GM12878 (cell line): ENCODE results near the gene SSUH2. TPM values are rescaled to one million over a fixed set of nuclear protein-coding genes. Genes with fewer than 3 reads are reported as not detected.

Experiments
- ATAC-seq: fragments of 200-7000 bp; cut with Tn5 transposase; 3 replicates; pipeline ENCODE4 v1.9.1; 2020; ENCODE audit warnings: mild to moderate bottlenecking, moderate library complexity
- BruUV-seq: library from RNA; stranded (reverse); fragments of 400-500 nt; replicated peaks from 2 replicates; lab custom pipeline; 2021; lab: Mats Ljungman, UMichigan
- CTCF ChIA-PET: fragments of 300-600 bp; sonication (Branson Sonifier 250); formaldehyde crosslinking; extraction: SDS; loops from one replicate; lab custom pipeline; 2021; ENCODE audit warnings: inconsistent platforms; lab: Yijun Ruan, JAX
- POLR2A ChIA-PET: fragments of 350-600 bp; formaldehyde crosslinking; extraction: SDS; loops from one replicate; lab custom pipeline; 2021; ENCODE audit warnings: inconsistent platforms; lab: Charles Lee
- RAD21 ChIA-PET: fragments of 300-600 bp; sonication (Branson Sonifier 250); formaldehyde crosslinking; loops from one replicate; lab custom pipeline; 2023; ENCODE audit warnings: antibody characterized with exemption; ENCODE audit not compliant: unreplicated experiment; lab: Charles Lee
- SMC1A ChIA-PET: fragments of 300-600 bp; sonication (Branson Sonifier 250); formaldehyde crosslinking; loops from one replicate; lab custom pipeline; 2023; ENCODE audit not compliant: unreplicated experiment, uncharacterized antibody; lab: Charles Lee
- DNase-seq: peaks from one replicate; pipeline ENCODE4 v3.0.0-alpha.2; 2011; ENCODE audit warnings: low read depth, low spot score
- FAIRE-seq: peaks from 3 replicates; lab custom pipeline; 2011; peaks lifted over from hg19 to GRCh38; lab: Jason Lieb, UNC
- H2AFZ ChIP-seq: 2 replicates; pipeline ENCODE4 v1.6.0; 2011; ENCODE audit warnings: low read depth, low read length, control low read depth; ENCODE audit not compliant: control insufficient read depth
- H3K27ac ChIP-seq: 2 replicates; pipeline ENCODE4 v1.5.1; 2011; ENCODE audit warnings: control low read depth; ENCODE audit not compliant: control insufficient read depth, insufficient read depth
- H3K27me3 ChIP-seq, 2 experiments: replicated peaks in 1 of 2; 2 replicates each; pipeline versions ENCODE4 v1.6.0 to v1.6.1; 2011; ENCODE audit warnings: low read length in 1 of 2; ENCODE audit not compliant: control insufficient read depth in 2 of 2, insufficient read depth in 2 of 2
- H3K36me3 ChIP-seq, 2 experiments: 2 replicates each; pipeline ENCODE4 v1.5.1; 2011; ENCODE audit warnings: low read length in 1 of 2; ENCODE audit not compliant: control insufficient read depth in 2 of 2, insufficient read depth in 2 of 2
- H3K4me1 ChIP-seq: 2 replicates; pipeline ENCODE4 v1.6.1; 2011; ENCODE audit warnings: mild to moderate bottlenecking, low read length, moderate library complexity, mixed read lengths; ENCODE audit not compliant: control insufficient read depth, insufficient read depth
- H3K4me2 ChIP-seq: 2 replicates; pipeline ENCODE4 v1.6.0; 2011; ENCODE audit warnings: control low read depth; ENCODE audit not compliant: control insufficient read depth, insufficient read depth
- H3K4me3 ChIP-seq: fragments of 200-600 bp; sonication (generic); 2 replicates; pipeline ENCODE4 v1.5.1; 2016
- H3K79me2 ChIP-seq: 2 replicates; pipeline ENCODE4 v1.6.0; 2011; ENCODE audit warnings: low read length; ENCODE audit not compliant: control insufficient read depth, insufficient read depth
- H3K9ac ChIP-seq: 2 replicates; pipeline ENCODE4 v1.8.0; 2011; ENCODE audit warnings: low read length, control low read depth, mixed read lengths; ENCODE audit not compliant: control insufficient read depth, insufficient read depth
- H3K9me3 ChIP-seq: replicated peaks from 3 replicates; pipeline ENCODE4 v1.5.1; 2011; ENCODE audit warnings: mild to moderate bottlenecking, low read length; ENCODE audit not compliant: control insufficient read depth, insufficient read depth
- H4K20me1 ChIP-seq: 2 replicates; pipeline ENCODE4 v1.6.0; 2011; ENCODE audit not compliant: control insufficient read depth, insufficient read depth
- ASH2L ChIP-seq: fragments of 300-600, 200-600 bp; sonication (generic); IDR thresholded peaks from 2 replicates; pipeline ENCODE4 v1.6.1; 2017; ENCODE audit warnings: low read depth, mild to moderate bottlenecking, borderline replicate concordance
- CREM ChIP-seq: IDR thresholded peaks from 2 replicates; pipeline ENCODE4 v1.6.1; 2014; ENCODE audit warnings: antibody characterized with exemption, low read depth
- EZH2 ChIP-seq: IDR thresholded peaks from 2 replicates; pipeline ENCODE4 v1.6.1; 2012; ENCODE audit warnings: low read depth, mild to moderate bottlenecking, control low read depth, inconsistent platforms, low read length, borderline replicate concordance; ENCODE audit not compliant: control insufficient read depth
- JUNB ChIP-seq: IDR thresholded peaks from 2 replicates; pipeline ENCODE4 v1.6.1; 2016; ENCODE audit warnings: antibody characterized with exemption, mild to moderate bottlenecking
- NBN ChIP-seq: fragments of 450-650 bp; IDR thresholded peaks from 2 replicates; pipeline ENCODE4 v1.6.1; 2016
- NFXL1 ChIP-seq: fragments of 450-650 bp; IDR thresholded peaks from 2 replicates; pipeline ENCODE4 v1.6.1; 2017; ENCODE audit warnings: antibody characterized with exemption, mild to moderate bottlenecking, borderline replicate concordance
- PAX5 ChIP-seq: IDR thresholded peaks from 2 replicates; pipeline ENCODE4 v1.6.1; 2011; ENCODE audit warnings: low read depth, low read length, borderline replicate concordance
- POLR2AphosphoS5 ChIP-seq: IDR thresholded peaks from 2 replicates; pipeline ENCODE4 v1.6.1; 2011; ENCODE audit warnings: mild to moderate bottlenecking, low read length, inconsistent platforms
- TCF3 ChIP-seq: IDR thresholded peaks from 2 replicates; pipeline ENCODE4 v1.6.1; 2012; ENCODE audit warnings: low read depth, mild to moderate bottlenecking, low read length, borderline replicate concordance; ENCODE audit not compliant: insufficient read depth
- WGBS: methylation state at CpG from one replicate; pipeline ENCODE4 v1.1.6; 2016; ENCODE audit warnings: low lambda C conversion rate; ENCODE audit not compliant: insufficient replicate concordance, insufficient coverage; ENCODE audit errors: missing lambda C conversion rate; 5-methylcytosine and 5-hydroxymethylcytosine counted together
- in situ Hi-C: fragments of 300-500 bp; cut with MboI; formaldehyde crosslinking; loops from 9 replicates; pipeline ENCODE4 v1.14.3; 2018; ENCODE audit warnings: mixed read lengths
- intact Hi-C: fragments of 100-400 bp; cut with micrococcal nuclease; formaldehyde crosslinking; loops from one replicate; pipeline ENCODE4 v1.14.2; 2022; ENCODE audit not compliant: unreplicated experiment
- polyA plus RNA-seq, 11 experiments: library from polyadenylated mRNA; depleted of rRNA in 4 of 11; unstranded in 6 of 11; stranded (reverse) in 5 of 11; fragments of >200 nt; fragmentation: Nextera tagmentation in 4 of 11; fragmentation: Illumina TruSeq in 1 of 11; extraction: Ambion mirVana in 4 of 11; extraction: Trizol in 1 of 11; gene quantifications; 1 replicate in 1 of 11; 2 replicates in 10 of 11; pipeline versions ENCODE4 v1.2.1 to v1.2.3, GENCODE V29; 2011 to 2016; ENCODE audit warnings: inconsistent platforms in 2 of 11, missing spikeins in 2 of 11, low read depth in 1 of 11
- total RNA-seq, 4 experiments: library from RNA; depleted of rRNA in 3 of 4; stranded (reverse); fragments of >200 nt in 3 of 4; fragmentation: Illumina TruSeq in 1 of 4; extraction: Trizol in 1 of 4; gene quantifications; 2 replicates each; pipeline versions ENCODE4 v1.2.1 to v1.2.3, GENCODE V29; 2013 to 2021
- TF ChIP-seq, protein P1 (sequence below): IDR thresholded peaks from 2 replicates; pipeline ENCODE4 v1.6.1; 2012; ENCODE audit warnings: low read length, inconsistent platforms
- TF ChIP-seq, protein P2 (sequence below): IDR thresholded peaks from 2 replicates; pipeline ENCODE4 v1.6.1; 2012; ENCODE audit warnings: improper control_type of control experiment, low read depth, low read length; ENCODE audit not compliant: insufficient replicate concordance

Gene SSUH2
- total and polyA plus RNA-seq, 10 of the 15 experiments (the other 5 are each of a cell fraction or from before 2014, with no cell fraction given): 0.09 to 0.26 TPM; not detected in 8

DNA sequence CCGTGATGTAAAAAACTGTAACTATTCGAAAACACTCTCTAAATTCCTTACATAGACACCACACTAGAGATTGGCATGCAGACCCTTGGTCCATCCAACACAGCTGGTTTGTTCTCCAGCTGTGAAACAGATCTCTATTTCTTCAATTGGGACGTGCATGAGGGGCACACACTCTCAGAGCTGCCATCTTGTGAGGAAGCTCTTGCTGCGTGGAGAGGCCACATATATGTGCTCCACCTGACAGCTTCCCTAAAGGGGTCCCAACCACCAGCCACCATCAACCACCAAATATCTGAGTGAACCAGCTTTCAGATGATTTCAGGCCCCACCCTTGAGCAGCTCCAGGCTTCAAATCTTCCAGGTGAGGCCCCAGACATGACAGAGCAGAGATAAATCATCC is 25.6 kb downstream of the SSUH2 start:
- BruUV-seq: no TSS peak
- Histone ChIP-seq H4K20me1 (no peaks in the 10 kb centered on the region), H3K4me3 (no peak overlapping the region), H2AFZ (no peak overlapping the region), H3K4me1 (no peaks in the 10 kb centered on the region), H3K79me2 (no peaks in the 10 kb centered on the region), H3K4me2 (no peak overlapping the region), H3K27me3 (no peaks in the 10 kb centered on the region), H3K36me3 (no peaks in the 10 kb centered on the region), H3K27ac (no peak overlapping the region), H3K9ac (no peak overlapping the region), H3K9me3 (no peaks in the 10 kb centered on the region; the same call in 2 of the 3 replicates)
- in situ Hi-C loops: no loop called here
- SMC1A ChIA-PET: interaction anchor here (2.1 kb wide), 1 partner anchor 177 kb away, joined by 7 read pairs; no protein-coding TSS in a partner anchor
- 28% methylated on average over 4 of the region's 4 CpGs for WGBS
- POLR2A ChIA-PET: no interaction called here
- ATAC-seq: no peak
- DNase-seq: no peak
- TF ChIP-seq, protein P1, sequence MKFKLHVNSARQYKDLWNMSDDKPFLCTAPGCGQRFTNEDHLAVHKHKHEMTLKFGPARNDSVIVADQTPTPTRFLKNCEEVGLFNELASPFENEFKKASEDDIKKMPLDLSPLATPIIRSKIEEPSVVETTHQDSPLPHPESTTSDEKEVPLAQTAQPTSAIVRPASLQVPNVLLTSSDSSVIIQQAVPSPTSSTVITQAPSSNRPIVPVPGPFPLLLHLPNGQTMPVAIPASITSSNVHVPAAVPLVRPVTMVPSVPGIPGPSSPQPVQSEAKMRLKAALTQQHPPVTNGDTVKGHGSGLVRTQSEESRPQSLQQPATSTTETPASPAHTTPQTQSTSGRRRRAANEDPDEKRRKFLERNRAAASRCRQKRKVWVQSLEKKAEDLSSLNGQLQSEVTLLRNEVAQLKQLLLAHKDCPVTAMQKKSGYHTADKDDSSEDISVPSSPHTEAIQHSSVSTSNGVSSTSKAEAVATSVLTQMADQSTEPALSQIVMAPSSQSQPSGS: no peak
- TF ChIP-seq CREM (no peak), PAX5 (no peak), ASH2L (no peak), TCF3 (no peak), POLR2AphosphoS5 (no peak), NBN (no peak), NFXL1 (no peak), JUNB (no peak), EZH2 (no peak)
- TF ChIP-seq, protein P2, sequence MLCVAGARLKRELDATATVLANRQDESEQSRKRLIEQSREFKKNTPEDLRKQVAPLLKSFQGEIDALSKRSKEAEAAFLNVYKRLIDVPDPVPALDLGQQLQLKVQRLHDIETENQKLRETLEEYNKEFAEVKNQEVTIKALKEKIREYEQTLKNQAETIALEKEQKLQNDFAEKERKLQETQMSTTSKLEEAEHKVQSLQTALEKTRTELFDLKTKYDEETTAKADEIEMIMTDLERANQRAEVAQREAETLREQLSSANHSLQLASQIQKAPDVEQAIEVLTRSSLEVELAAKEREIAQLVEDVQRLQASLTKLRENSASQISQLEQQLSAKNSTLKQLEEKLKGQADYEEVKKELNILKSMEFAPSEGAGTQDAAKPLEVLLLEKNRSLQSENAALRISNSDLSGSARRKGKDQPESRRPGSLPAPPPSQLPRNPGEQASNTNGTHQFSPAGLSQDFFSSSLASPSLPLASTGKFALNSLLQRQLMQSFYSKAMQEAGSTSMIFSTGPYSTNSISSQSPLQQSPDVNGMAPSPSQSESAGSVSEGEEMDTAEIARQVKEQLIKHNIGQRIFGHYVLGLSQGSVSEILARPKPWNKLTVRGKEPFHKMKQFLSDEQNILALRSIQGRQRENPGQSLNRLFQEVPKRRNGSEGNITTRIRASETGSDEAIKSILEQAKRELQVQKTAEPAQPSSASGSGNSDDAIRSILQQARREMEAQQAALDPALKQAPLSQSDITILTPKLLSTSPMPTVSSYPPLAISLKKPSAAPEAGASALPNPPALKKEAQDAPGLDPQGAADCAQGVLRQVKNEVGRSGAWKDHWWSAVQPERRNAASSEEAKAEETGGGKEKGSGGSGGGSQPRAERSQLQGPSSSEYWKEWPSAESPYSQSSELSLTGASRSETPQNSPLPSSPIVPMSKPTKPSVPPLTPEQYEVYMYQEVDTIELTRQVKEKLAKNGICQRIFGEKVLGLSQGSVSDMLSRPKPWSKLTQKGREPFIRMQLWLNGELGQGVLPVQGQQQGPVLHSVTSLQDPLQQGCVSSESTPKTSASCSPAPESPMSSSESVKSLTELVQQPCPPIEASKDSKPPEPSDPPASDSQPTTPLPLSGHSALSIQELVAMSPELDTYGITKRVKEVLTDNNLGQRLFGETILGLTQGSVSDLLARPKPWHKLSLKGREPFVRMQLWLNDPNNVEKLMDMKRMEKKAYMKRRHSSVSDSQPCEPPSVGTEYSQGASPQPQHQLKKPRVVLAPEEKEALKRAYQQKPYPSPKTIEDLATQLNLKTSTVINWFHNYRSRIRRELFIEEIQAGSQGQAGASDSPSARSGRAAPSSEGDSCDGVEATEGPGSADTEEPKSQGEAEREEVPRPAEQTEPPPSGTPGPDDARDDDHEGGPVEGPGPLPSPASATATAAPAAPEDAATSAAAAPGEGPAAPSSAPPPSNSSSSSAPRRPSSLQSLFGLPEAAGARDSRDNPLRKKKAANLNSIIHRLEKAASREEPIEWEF: no peak
- RAD21 ChIA-PET: no interaction called here
- intact Hi-C loops: no loop called here
- no peak for FAIRE-seq
- CTCF ChIA-PET: interaction anchor here (1.0 to 2.9 kb wide), 2 partner anchors 176 to 294 kb away, joined by 3 to 24 read pairs; no protein-coding TSS in a partner anchor
